Bronchus fibroblast of lung (primary cell): ENCODE results near the gene KCNK3. TPM values are rescaled to one million over a fixed set of nuclear protein-coding genes. Genes with fewer than 3 reads are reported as not detected.

Experiments
- total RNA-seq: library from RNA; depleted of rRNA; stranded (reverse); fragments of >200 nt; gene quantifications from 2 replicates; pipeline ENCODE4 v1.2.3, GENCODE V29; 2015

The KCNK3 gene
- total RNA-seq, result not detected in 2 replicates

GRCh38 chr2:26692279-26692896, at the start of gene KCNK3:
TSS of gene KCNK3 (plus strand) at chr2:26692722. CDS start at chr2:26692876, 154 bp downstream.

GRCh38 chr2:26764078-26764887, 71.8 kb downstream of the KCNK3 start, which contains the start of gene SLC35F6:
TSS of gene SLC35F6 (plus strand) at chr2:26764284. CDS start at chr2:26764350, 66 bp downstream.

Other genes starting within 250 kb of the KCNK3 start
- not detected in 2 replicates for gene OTOF, start 214.6 kb upstream of the KCNK3 start, total RNA-seq
- not detected in 2 replicates for gene CIB4, start 51.4 kb upstream of the KCNK3 start, total RNA-seq
- gene SLC35F6, start 71.6 kb downstream of the KCNK3 start, total RNA-seq, result 43.4 and 45.6 TPM in 2 replicates
- 23.4 and 25.1 TPM in 2 replicates for gene CENPA, start 93.3 kb downstream of the KCNK3 start, total RNA-seq
- gene DPYSL5, start 155.4 kb downstream of the KCNK3 start, total RNA-seq, result not detected in 2 replicates